DMS 273 treated with DMSO at 0.1 percent for 48 hours (cell line): ENCODE data around the gene PURA.

Experiments
- DNase-seq: peaks from one replicate; lab custom pipeline; 2025; lab: John Stamatoyannopoulos, UW

The PURA gene

GRCh38 chr5:140113699-140114263 is at the start of gene PURA:
TSS of gene PURA (plus strand) at chr5:140114109. CDS start at chr5:140114182, 73 bp downstream.
- peak; percentile 88 for DNase-seq

GRCh38 chr5:140072812-140073211 is 41.1 kb upstream of the PURA start:
- no peak for DNase-seq

GRCh38 chr5:140073296-140073695 is 40.6 kb upstream of the PURA start:
- DNase-seq = peak; percentile 13

- no peak for DNase-seq
Observed at GRCh38 chr5:140075371-140075770, 38.5 kb upstream of the PURA start.

GRCh38 chr5:140076142-140076541 is 37.8 kb upstream of the PURA start:
- no peak for DNase-seq

GRCh38 chr5:140076788-140077187 is 37.1 kb upstream of the PURA start:
- DNase-seq = no peak

- DNase-seq = no peak
Observed at GRCh38 chr5:140083120-140083519, 30.8 kb upstream of the PURA start.

GRCh38 chr5:140083650-140084049 is 30.3 kb upstream of the PURA start:
- DNase-seq = no peak

- no peak for DNase-seq
Observed at GRCh38 chr5:140084541-140084940, 29.4 kb upstream of the PURA start.

- no peak for DNase-seq
Observed at GRCh38 chr5:140090251-140090650, 23.7 kb upstream of the PURA start.

- DNase-seq = no peak
Observed at GRCh38 chr5:140093179-140093578, 20.7 kb upstream of the PURA start.

GRCh38 chr5:140093866-140094265 is 20.0 kb upstream of the PURA start:
- no peak for DNase-seq

- DNase-seq = no peak
Observed at GRCh38 chr5:140094889-140095288, 19.0 kb upstream of the PURA start.

GRCh38 chr5:140101179-140101578 is 12.7 kb upstream of the PURA start:
- no peak for DNase-seq

- DNase-seq = no peak
Observed at GRCh38 chr5:140103154-140103553, 10.8 kb upstream of the PURA start.

GRCh38 chr5:140104100-140104499 is 9.8 kb upstream of the PURA start:
- no peak for DNase-seq

- no peak for DNase-seq
Observed at GRCh38 chr5:140106101-140106500, 7.8 kb upstream of the PURA start.

GRCh38 chr5:140106805-140107311 is 7.1 kb upstream of the PURA start:
- DNase-seq = no peak

GRCh38 chr5:140107312-140108092 is 6.4 kb upstream of the PURA start:
- DNase-seq = peak; percentile 66

GRCh38 chr5:140108093-140109017 is 5.6 kb upstream of the PURA start:
- no peak for DNase-seq

- DNase-seq = no peak
Observed at GRCh38 chr5:140109018-140109758, 4.7 kb upstream of the PURA start.
